Neutrophil (primary cell): ENCODE measurements around the gene ANKRD66.

Experiments
- H3K27ac ChIP-seq: fragments of 200-600 bp; sonication (generic); 2 replicates; pipeline ENCODE4 v1.5.1; 2016; ENCODE audit warnings: mild to moderate bottlenecking, moderate library complexity
- H3K27me3 ChIP-seq: fragments of 200-600 bp; sonication (generic); 2 replicates; pipeline ENCODE4 v1.6.0; 2016; ENCODE audit warnings: mild to moderate bottlenecking
- H3K36me3 ChIP-seq: fragments of 200-600 bp; sonication (generic); 2 replicates; pipeline ENCODE4 v1.5.1; 2017
- H3K4me1 ChIP-seq, 2 experiments: fragments of 200-600 bp in 1 of 2; sonication (generic) in 1 of 2; 1 replicate in 1 of 2; 2 replicates in 1 of 2; pipeline versions ENCODE4 v1.5.1 to v1.6.1; 2013 to 2016; ENCODE audit warnings: low read depth in 1 of 2, low read length in 1 of 2, mild to moderate bottlenecking in 1 of 2, moderate library complexity in 1 of 2; ENCODE audit not compliant: control insufficient read depth in 1 of 2, insufficient read depth in 1 of 2
- H3K4me3 ChIP-seq, 2 experiments: fragments of 200-600 bp in 1 of 2; sonication (generic) in 1 of 2; 1 replicate in 1 of 2; 2 replicates in 1 of 2; pipeline ENCODE4 v1.5.1; 2013 to 2016; ENCODE audit warnings: low read depth in 1 of 2, low read length in 1 of 2, mild to moderate bottlenecking in 1 of 2, moderate library complexity in 1 of 2
- H3K9me3 ChIP-seq: fragments of 200-600 bp; sonication (generic); 2 replicates; pipeline ENCODE4 v1.5.1; 2016
- TF ChIP-seq, protein P1 (sequence below): fragments of 200-600 bp; sonication (generic); IDR thresholded peaks from 2 replicates; pipeline ENCODE4 v1.5.1; 2016; ENCODE audit warnings: antibody characterized with exemption

ANKRD66 gene

DNA sequence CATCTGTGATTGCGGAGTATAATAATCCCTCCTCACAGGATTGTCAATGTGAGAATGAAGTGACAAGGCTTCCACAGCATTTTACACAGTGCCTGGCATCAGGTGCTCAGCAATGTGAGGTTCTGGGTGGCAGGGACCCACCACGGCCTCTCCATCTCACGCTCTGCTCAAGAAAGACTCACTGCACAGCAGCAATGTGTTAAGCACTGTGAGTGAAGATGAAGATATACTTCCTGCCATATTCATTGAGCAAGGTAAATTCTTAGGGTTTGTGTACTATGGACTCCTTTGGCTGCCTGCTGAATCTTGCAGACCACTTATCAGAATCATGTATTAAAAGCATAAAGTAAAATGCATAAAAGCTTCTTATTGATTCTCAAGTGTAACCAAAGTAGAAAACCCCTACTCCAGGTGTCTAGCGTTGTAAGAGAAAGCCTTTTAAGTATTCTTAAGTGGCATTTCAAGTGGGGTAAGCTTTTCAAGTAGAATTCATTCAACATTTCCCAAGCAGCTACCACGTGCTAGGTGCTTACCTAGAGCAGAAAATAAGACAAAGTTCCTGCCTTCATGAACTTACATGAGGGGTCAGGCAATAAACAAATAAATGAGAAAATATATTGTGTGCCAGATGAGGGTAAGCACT is 29.5 kb downstream of the ANKRD66 start:
- H3K4me1 ChIP-seq, result peaks cover 31% of the 10 kb centered on the region in 2 experiments
- TF ChIP-seq, protein P1, sequence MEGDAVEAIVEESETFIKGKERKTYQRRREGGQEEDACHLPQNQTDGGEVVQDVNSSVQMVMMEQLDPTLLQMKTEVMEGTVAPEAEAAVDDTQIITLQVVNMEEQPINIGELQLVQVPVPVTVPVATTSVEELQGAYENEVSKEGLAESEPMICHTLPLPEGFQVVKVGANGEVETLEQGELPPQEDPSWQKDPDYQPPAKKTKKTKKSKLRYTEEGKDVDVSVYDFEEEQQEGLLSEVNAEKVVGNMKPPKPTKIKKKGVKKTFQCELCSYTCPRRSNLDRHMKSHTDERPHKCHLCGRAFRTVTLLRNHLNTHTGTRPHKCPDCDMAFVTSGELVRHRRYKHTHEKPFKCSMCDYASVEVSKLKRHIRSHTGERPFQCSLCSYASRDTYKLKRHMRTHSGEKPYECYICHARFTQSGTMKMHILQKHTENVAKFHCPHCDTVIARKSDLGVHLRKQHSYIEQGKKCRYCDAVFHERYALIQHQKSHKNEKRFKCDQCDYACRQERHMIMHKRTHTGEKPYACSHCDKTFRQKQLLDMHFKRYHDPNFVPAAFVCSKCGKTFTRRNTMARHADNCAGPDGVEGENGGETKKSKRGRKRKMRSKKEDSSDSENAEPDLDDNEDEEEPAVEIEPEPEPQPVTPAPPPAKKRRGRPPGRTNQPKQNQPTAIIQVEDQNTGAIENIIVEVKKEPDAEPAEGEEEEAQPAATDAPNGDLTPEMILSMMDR, result no peak

DNA sequence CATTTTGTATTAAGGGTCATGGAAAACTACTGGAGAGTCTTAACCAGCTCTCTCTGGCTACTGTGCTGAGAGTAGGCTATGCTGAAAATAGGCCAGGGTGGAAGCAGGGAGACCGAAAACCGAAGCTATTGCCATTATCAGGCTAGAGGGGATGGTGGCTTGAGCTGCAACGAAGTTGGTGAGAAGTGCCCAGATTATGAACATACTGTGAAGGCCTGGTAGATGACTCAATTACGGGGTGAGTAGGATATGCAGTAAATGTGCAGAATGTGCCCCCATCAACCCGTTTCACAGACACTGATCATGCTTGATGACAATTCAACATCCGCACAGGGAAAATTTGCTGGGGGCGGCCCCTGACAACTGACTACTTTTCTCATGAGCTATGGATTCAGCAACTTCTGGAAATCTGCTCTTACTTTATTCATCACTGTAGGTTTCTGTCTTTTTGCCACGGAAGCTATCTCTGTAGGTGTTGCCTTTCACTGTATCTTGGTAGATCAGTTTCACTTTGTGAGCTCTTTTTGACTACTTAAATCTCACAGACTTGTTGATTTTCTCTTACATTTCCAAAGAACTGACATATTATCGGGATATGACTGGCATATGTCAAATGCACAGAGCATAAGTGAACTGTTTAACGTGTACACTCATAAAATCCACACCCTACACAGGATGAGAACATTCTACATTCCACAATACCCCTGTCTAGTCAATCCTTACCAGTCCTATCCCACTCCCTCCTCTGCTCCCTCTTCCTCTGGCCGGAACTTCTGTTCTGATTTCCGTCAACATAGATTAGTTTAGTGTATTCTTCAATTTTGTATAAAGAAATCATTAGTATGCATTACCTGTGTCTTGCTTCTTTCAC is 31.0 kb downstream of the ANKRD66 start:
- no peaks in the 10 kb centered on the region for H3K9me3 ChIP-seq
- no peak overlapping the region for H3K4me3 ChIP-seq
- H3K4me1 ChIP-seq, result peaks cover 16% of the 10 kb centered on the region in 2 experiments
- no peaks in the 10 kb centered on the region for H3K36me3 ChIP-seq
- H3K27me3 ChIP-seq, result no peaks in the 10 kb centered on the region
- TF ChIP-seq, protein P1, result no peak
- H3K27ac ChIP-seq, result no peak overlapping the region

More for the DNA sequence above, 29.5 kb downstream of the ANKRD66 start:
- Histone ChIP-seq H3K36me3 (no peaks in the 10 kb centered on the region), H3K4me3 (no peak overlapping the region), H3K27me3 (no peaks in the 10 kb centered on the region), H3K27ac (no peak overlapping the region), H3K9me3 (no peaks in the 10 kb centered on the region)

GRCh38 chr6:46781478-46782378 is 35.0 kb downstream of the ANKRD66 start:
- TF ChIP-seq, protein P1, result peak; percentile 60
- no peak overlapping the region for H3K4me3 ChIP-seq
- H3K36me3 ChIP-seq, result no peaks in the 10 kb centered on the region
- H3K27ac ChIP-seq, result no peak overlapping the region
- no peaks in the 10 kb centered on the region for H3K9me3 ChIP-seq
- no peaks in the 10 kb centered on the region for H3K27me3 ChIP-seq
- peaks cover 0 to 6% of the 10 kb centered on the region in 2 experiments for H3K4me1 ChIP-seq

GRCh38 chr6:46784535-46784934 is 37.8 kb downstream of the ANKRD66 start:
- Histone ChIP-seq H3K4me3 (no peak overlapping the region), H3K4me1 (peaks cover 0 to 9% of the 10 kb centered on the region in 2 experiments), H3K27ac (no peak overlapping the region), H3K27me3 (no peaks in the 10 kb centered on the region), H3K36me3 (no peaks in the 10 kb centered on the region), H3K9me3 (no peaks in the 10 kb centered on the region)
- TF ChIP-seq, protein P1, result no peak

GRCh38 chr6:46787871-46788540 is 41.3 kb downstream of the ANKRD66 start:
- H3K9me3 ChIP-seq, result no peaks in the 10 kb centered on the region
- H3K27me3 ChIP-seq, result no peaks in the 10 kb centered on the region
- H3K4me3 ChIP-seq, result no peak overlapping the region
- H3K27ac ChIP-seq, result no peak overlapping the region
- H3K36me3 ChIP-seq, result no peaks in the 10 kb centered on the region
- TF ChIP-seq, protein P1, result no peak
- peaks cover 22 to 41% of the 10 kb centered on the region in 2 experiments for H3K4me1 ChIP-seq
